GM21576 (cell line): Measurements from ENCODE around the gene PRKACB.
"Not testable (repeated sequence)": the region's sequence is repeated elsewhere in the genome, so short reads cannot be mapped to it uniquely, and the experiment has no call there.

ENCODE experiments used
- ATAC-seq: cut with Tn5 transposase; IDR thresholded peaks from one replicate; pipeline ENCODE4 v1.9.1; 2021; ENCODE audit warnings: mild to moderate bottlenecking, moderate library complexity; ENCODE audit not compliant: unreplicated experiment

PRKACB gene

GRCh38 chr1:84214115-84214956, 70.3 kb downstream of the PRKACB start:
- no peak for ATAC-seq

GRCh38 chr1:84217239-84217638, 73.2 kb downstream of the PRKACB start:
- ATAC-seq: no peak

GRCh38 chr1:84223751-84224432, 79.8 kb downstream of the PRKACB start:
- ATAC-seq: no peak

- ATAC-seq: no peak
Measured at GRCh38 chr1:84224905-84225304, 80.8 kb downstream of the PRKACB start.

GRCh38 chr1:84225646-84226045, 81.6 kb downstream of the PRKACB start:
- no peak for ATAC-seq

GRCh38 chr1:84232676-84233075, 88.6 kb downstream of the PRKACB start:
- not testable (repeated sequence) for ATAC-seq

GRCh38 chr1:84236256-84236655, 92.2 kb downstream of the PRKACB start:
- no peak for ATAC-seq

- no peak for ATAC-seq
Measured at GRCh38 chr1:84242641-84243040, 98.6 kb downstream of the PRKACB start.

GRCh38 chr1:84245563-84245962, 101.5 kb downstream of the PRKACB start:
- ATAC-seq: no peak

GRCh38 chr1:84246213-84246612, 102.1 kb downstream of the PRKACB start:
- no peak for ATAC-seq

- no peak for ATAC-seq
Measured at GRCh38 chr1:84247425-84248220, 103.6 kb downstream of the PRKACB start.

- ATAC-seq: no peak
Measured at GRCh38 chr1:84250668-84251067, 106.6 kb downstream of the PRKACB start.

- no peak for ATAC-seq
Measured at GRCh38 chr1:84253036-84253435, 109.0 kb downstream of the PRKACB start.

GRCh38 chr1:84253891-84254290, 109.8 kb downstream of the PRKACB start:
- ATAC-seq: no peak

GRCh38 chr1:84254703-84255238, 110.7 kb downstream of the PRKACB start:
- ATAC-seq: no peak

- no peak for ATAC-seq
Measured at GRCh38 chr1:84255582-84255981, 111.5 kb downstream of the PRKACB start.

GRCh38 chr1:84257617-84258016, 113.5 kb downstream of the PRKACB start:
- ATAC-seq: no peak

- no peak for ATAC-seq
Measured at GRCh38 chr1:84259376-84259775, 115.3 kb downstream of the PRKACB start.

GRCh38 chr1:84259989-84260388, 115.9 kb downstream of the PRKACB start:
- ATAC-seq: no peak

- ATAC-seq: no peak
Measured at GRCh38 chr1:84260852-84261518, 116.9 kb downstream of the PRKACB start.

GRCh38 chr1:84264961-84265360, 120.9 kb downstream of the PRKACB start:
- no peak for ATAC-seq
